Large intestine (tissue), 3 donors: ENCODE measurements around the gene SLC35B2. TPM values are rescaled to one million over a fixed set of nuclear protein-coding genes. Genes with fewer than 3 reads are reported as not detected.
A peak's percentile ranks its signal among the peaks of the same experiment; 100 is the strongest.

ENCODE experiments used
- DNase-seq, 2 donors: peaks; one replicate each; pipeline versions ENCODE4 v3.0.0 to v3.0.0-alpha.2; 2013
- H3K27ac ChIP-seq: one replicate; pipeline ENCODE4 v1.5.1; 2013; ENCODE audit warnings: low read length
- H3K27me3 ChIP-seq: 2 replicates; pipeline ENCODE4 v1.6.1; 2013; ENCODE audit warnings: low read length; ENCODE audit not compliant: control insufficient read depth, insufficient read depth
- H3K36me3 ChIP-seq: 2 replicates; pipeline ENCODE4 v1.6.1; 2013; ENCODE audit warnings: low read length; ENCODE audit not compliant: control insufficient read depth, insufficient read depth
- H3K4me1 ChIP-seq: one replicate; pipeline ENCODE4 v1.6.1; 2013; ENCODE audit warnings: low read length; ENCODE audit not compliant: control insufficient read depth, insufficient read depth
- H3K4me3 ChIP-seq: one replicate; pipeline ENCODE4 v1.5.1; 2013; ENCODE audit warnings: low read length
- H3K9me3 ChIP-seq: one replicate; pipeline ENCODE4 v1.6.1; 2013; ENCODE audit warnings: mild to moderate bottlenecking, low read depth, low read length, moderate library complexity; ENCODE audit not compliant: control insufficient read depth
- WGBS: methylation state at CpG from one replicate; pipeline ENCODE4 v1.1.5; 2013; ENCODE audit warnings: low lambda C conversion rate; ENCODE audit not compliant: insufficient coverage; 5-methylcytosine and 5-hydroxymethylcytosine counted together
- polyA plus RNA-seq: library from polyadenylated mRNA; unstranded; fragments of 120-200 nt; gene quantifications from one replicate; pipeline ENCODE4 v1.2.1, GENCODE V29; 2013

The SLC35B2 gene
- polyA plus RNA-seq, 1 donor: 43.5 TPM

DNA sequence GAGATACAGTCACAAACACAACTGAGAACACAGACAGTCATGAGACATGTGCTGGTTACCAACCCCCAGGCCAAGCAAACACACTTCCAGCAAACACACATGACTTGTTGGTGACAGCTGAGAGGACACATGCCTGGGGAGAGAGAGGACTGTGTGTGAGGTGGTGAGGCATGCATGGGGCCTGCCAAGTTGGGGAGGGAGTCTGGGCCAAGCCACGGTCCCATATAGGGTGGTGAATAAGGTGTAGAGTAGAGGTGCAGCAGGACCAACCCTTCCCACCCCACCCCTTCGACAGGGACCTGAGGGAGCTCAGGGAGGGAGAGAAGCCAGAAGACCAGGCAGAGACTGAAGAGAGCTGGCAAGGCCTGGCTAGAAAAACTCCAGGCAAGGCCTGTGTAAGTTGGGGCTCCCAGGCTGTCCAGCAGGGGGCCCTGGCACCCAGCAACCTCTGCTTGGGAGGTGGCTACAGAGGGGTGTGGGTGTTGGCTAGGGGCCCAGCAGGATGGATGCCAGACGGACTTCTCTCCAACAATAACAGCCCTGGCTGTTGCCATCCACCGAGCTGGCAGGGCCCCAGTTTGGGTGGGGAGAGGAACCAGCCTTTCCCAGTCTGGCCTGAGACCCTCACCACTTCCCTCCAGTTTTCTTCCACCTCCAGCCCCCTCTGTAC, 35.9 kb downstream of the SLC35B2 start:
- no CpG with 5 or more reads among the region's 4 CpGs for WGBS
- DNase-seq: peak; percentile 78 to 83
- Histone ChIP-seq H3K36me3 (no peaks in the 10 kb centered on the region), H3K27me3 (peaks cover 2% of the 10 kb centered on the region), H3K9me3 (peaks cover 2% of the 10 kb centered on the region), H3K4me3 (no peak overlapping the region), H3K4me1 (peaks cover 65% of the 10 kb centered on the region), H3K27ac (peak overlapping the region; percentile 42)

DNA sequence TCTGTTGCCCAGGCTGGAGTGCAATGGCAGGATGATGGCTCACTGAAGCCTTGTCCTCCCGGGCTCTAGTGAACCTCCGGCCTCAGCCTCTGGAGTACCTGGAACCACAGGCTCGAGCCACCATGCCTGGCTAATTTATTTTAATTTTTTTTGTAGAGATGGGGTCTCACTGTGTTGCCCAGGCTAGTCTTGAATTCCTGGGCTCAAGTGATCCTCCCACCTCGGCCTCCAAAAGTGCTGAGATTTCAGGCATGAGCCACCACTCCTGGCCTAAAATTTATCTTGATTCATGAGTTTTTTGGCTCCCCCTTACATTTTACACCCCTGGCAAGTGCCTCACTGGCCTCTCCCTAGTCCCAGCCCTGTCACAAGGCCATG, 36.4 kb downstream of the SLC35B2 start:
- DNase-seq: no peak

DNA sequence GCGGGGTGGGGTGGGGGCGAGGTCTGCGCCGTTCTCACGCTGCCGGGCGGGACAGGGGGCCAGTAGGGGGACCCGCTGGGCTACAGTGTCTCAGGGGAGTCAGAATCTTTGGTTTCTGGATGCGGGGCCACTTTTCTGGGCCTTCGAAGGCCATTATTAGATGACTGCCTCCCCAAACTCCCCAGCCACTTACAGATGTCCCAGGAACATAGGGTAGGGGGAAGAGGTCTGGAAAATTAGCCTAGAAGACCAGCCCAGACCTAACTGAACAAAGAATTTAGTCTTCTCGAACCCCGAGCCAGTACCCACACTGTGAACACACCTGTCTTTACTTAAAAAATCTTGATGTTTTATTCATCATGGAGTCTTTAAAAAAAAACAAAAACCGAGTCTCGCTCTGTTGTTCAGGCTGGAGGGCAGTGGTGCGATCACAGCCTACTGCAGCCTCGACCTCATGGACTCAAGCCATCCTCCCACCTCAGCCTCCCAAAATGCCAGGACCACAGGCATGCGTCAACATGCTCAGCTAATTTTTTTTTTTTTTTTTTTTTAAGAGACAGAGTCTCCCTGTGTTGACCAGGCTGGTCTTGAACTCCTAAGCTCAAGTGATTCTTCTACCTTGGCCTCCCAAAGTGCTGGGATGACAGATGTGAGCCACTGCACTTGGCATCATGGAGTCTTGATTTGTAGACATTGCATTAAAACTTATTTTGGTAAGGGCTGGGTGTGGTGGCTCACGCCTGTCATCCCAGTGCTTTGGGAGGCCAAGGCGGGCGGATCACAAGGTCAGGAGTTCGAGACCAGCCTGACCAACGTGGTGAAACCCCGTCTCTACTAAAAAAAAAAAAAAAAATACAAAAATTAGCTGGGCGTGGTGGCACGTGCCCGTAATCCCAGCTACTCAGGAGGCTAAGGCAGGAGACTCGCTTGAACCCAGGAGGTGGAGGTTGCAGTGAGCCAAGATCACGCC, 37.2 kb downstream of the SLC35B2 start:
- Histone ChIP-seq H3K27ac (peak overlapping the region; percentile 23), H3K36me3 (no peaks in the 10 kb centered on the region), H3K9me3 (peaks cover 2% of the 10 kb centered on the region), H3K27me3 (peaks cover 2% of the 10 kb centered on the region), H3K4me1 (peaks cover 54% of the 10 kb centered on the region), H3K4me3 (peak overlapping the region; percentile 55)
- no peak for DNase-seq
- no CpG with 5 or more reads among the region's 28 CpGs for WGBS

More for the DNA sequence above, 36.4 kb downstream of the SLC35B2 start:
- no CpG with 5 or more reads among the region's 4 CpGs for WGBS
- Histone ChIP-seq H3K4me3 (no peak overlapping the region), H3K27ac (peak overlapping the region; percentile 19), H3K27me3 (peaks cover 2% of the 10 kb centered on the region), H3K9me3 (peaks cover 2% of the 10 kb centered on the region), H3K4me1 (peaks cover 61% of the 10 kb centered on the region), H3K36me3 (no peaks in the 10 kb centered on the region)

DNA sequence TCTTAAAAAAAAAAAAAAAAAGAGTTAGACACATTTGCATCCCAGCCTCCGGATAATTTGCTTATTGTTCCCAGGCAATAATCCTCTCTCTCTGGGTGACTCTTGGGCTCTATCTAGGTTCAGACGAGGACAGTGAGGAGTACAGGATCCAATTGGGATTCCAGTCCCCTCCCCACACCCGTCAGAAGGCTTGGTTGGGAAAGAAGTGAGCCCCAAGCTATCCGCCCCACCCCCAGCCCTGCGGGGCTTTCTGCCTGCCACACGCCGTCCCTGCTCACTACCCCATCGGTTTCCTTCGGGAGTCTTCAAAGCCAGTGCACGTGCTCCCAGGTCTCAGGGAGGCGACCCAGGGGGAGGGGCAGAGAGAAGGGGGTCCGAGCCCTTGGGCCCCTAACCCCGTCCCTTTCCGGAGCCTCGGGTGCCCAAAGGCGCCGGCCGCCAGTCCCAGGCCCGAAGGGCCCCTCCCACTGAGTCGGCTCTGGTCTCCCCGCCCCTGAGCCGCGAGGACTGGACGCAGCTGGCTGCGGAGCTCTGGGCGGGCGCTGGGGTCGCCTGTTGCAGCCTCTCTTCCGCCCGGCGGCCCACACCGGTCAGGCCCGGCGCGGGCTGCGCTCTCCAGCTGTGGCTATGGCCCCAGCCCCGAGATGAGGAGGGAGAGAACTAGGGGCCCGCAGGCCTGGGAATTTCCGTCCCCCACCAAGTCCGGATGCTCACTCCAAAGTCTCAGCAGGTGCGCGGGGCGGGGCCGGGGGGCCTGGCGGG, 38.1 kb downstream of the SLC35B2 start:
- H3K4me1 ChIP-seq: peaks cover 47% of the 10 kb centered on the region
- peak overlapping the region; percentile 70 for H3K27ac ChIP-seq
- WGBS: no CpG with 5 or more reads among the region's 45 CpGs
- H3K9me3 ChIP-seq: peaks cover 2% of the 10 kb centered on the region
- H3K36me3 ChIP-seq: no peaks in the 10 kb centered on the region
- DNase-seq: peak; percentile 79 to 88
- H3K27me3 ChIP-seq: peaks cover 2% of the 10 kb centered on the region
- peak overlapping the region; percentile 55 for H3K4me3 ChIP-seq

DNA sequence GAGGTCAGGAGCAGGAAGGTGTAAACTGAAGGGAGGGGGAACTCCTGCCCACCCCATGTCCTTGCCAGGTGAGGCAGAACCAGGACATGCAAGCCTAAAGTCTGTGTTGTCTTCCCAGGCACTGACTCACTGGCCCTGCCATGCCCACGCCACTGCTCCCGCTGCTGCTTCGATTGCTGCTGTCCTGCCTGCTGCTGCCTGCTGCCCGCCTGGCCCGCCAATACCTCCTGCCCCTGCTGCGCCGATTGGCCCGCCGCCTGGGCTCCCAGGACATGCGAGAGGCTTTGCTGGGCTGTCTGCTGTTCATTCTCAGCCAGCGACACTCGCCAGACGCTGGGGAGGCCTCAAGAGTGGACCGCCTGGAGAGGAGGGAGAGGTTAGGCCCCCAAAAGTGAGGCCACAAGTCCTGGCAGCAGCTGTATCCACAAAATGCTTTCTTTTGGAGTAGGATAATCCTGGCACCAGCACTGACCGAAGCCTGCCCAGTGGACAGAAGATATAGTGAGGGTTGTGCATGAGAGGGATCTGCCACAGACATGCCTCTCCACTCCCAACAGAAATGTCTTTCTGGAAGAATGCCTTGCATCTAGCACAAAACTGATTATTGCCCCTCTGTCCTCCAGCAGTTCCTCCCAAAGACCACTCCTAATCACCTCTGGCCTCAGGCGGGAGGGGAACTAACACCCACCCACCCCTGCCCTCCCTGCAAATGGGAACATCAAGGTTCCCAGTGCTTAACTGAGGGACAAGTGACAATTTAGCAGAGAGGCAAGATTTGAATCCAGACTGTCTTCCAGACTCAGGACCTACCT, 39.8 kb downstream of the SLC35B2 start:
- no peak overlapping the region for H3K4me3 ChIP-seq
- H3K9me3 ChIP-seq: peaks cover 2% of the 10 kb centered on the region
- no peaks in the 10 kb centered on the region for H3K36me3 ChIP-seq
- WGBS: no CpG with 5 or more reads among the region's 16 CpGs
- no peaks in the 10 kb centered on the region for H3K27me3 ChIP-seq
- no peak overlapping the region for H3K27ac ChIP-seq
- peaks cover 34% of the 10 kb centered on the region for H3K4me1 ChIP-seq
- no peak for DNase-seq

DNA sequence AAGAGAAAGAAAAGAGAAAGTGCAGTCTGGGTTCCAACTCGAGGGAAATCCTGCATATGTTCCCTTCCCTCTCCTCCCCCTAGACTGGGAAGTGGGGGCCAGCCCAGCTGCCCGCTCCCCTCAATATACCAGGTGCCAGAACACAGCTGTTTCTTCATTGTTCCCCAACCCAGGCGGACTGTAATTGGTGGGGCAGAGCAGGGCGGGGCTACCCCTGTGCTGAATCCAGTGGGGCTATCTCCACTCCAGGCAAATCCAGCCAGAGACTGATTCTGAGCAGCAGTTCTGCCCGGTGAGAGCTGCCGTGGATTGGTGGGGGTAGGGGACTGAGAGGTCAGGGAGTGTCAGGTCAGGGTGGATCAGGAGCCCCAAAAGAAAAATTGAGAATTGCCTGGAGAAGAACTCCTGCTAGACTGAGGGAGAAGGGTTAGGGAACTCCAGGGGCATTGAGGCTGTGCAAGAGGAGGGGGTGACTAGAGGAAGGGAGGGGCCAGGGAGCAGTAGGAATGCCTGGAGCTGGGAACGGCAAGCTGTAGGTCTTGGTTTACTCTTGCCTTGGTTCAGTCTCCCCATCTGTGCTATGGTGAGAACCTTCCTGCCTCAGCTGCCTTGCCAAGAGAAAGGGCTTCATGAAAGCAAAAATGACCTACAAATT, 40.5 kb downstream of the SLC35B2 start, which contains the start of gene MYMX:
MYMX (plus strand) TSS at position 250 of the 655 bp plus-strand sequence. CDS start 546 bp downstream, outside the sequence.
- Histone ChIP-seq H3K27ac (no peak within 1 kb of the TSS), H3K4me1 (peaks cover 32% of the 10 kb centered on the region), H3K27me3 (no peaks in the 10 kb centered on the region), H3K4me3 (no peak within 1 kb of the TSS), H3K36me3 (no peaks in the 10 kb centered on the region), H3K9me3 (peaks cover 2% of the 10 kb centered on the region)
- no CpG with 5 or more reads among the region's 7 CpGs for WGBS
- peak in 1 of 2 donors; percentile 47 for DNase-seq

DNA sequence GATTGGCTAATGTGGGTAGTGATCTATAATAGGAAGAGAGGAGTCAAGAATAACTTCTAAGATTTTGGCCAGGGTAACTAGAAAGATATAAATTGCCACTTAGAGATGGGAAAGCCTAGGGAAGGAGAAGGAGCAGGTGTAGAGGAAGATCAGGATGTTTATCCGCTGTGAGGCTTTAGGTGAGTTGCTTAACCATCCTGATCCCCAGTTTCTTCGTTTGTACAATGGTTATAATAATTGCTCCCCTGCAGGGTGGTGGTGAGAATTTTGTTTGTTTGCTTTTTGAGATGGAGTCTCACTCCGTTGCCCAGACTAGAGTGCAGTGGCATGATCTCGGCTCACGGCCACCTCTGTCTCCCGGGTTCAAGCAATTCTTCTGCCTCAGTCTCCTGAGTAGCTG, 43.0 kb downstream of the SLC35B2 start:
- H3K36me3 ChIP-seq: no peaks in the 10 kb centered on the region
- H3K27me3 ChIP-seq: no peaks in the 10 kb centered on the region
- WGBS: no CpG with 5 or more reads among the region's 6 CpGs
- DNase-seq: no peak
- H3K4me1 ChIP-seq: peaks cover 21% of the 10 kb centered on the region
- no peak overlapping the region for H3K4me3 ChIP-seq
- no peak overlapping the region for H3K27ac ChIP-seq
- peaks cover 2% of the 10 kb centered on the region for H3K9me3 ChIP-seq

DNA sequence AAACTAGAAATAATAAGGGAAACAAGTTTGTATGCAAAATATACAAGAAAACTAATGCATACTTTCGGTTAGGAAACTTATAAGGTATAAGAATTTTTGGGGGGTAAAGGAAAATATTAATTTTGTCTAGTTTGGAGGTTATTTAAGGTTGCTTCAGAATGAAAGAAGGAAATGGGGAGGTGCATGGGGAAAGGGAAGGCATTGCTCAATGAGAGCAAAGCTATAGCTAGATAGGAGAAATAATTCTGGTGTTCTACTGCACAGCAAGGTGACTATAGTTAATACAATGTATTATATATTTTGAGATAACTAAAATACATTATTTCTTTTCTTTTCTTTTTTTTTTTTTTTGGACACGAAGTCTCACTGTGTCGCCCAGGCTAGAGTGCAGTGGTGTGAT, 46.0 kb downstream of the SLC35B2 start:
- 83% methylated on average over 1 of the region's 3 CpGs for WGBS
- no peaks in the 10 kb centered on the region for H3K4me1 ChIP-seq
- no peak for DNase-seq

DNA sequence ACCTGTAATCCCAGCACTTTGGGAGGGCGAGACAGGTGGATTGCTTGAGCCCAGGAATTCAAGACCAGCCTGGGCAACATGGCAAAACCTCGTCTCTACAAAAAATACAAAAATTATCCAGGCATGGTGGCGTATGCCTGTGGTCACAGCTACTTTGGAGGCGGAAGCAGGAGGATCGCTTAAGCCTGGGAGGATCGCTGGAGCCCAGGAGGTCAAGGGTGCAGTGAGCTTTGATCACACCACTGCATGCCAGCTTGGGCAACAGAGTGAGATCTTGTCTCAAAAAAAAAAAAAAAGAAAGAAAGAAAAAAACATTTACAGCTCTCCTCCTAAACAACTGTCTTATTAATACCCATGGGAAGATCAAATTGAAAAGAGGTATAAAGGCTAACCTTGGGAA, 49.4 kb downstream of the SLC35B2 start:
- Histone ChIP-seq H3K27ac (no peak overlapping the region), H3K27me3 (no peaks in the 10 kb centered on the region), H3K36me3 (no peaks in the 10 kb centered on the region), H3K4me1 (peaks cover 6% of the 10 kb centered on the region), H3K4me3 (no peak overlapping the region), H3K9me3 (no peaks in the 10 kb centered on the region)
- no CpG with 5 or more reads among the region's 6 CpGs for WGBS
- DNase-seq: no peak

More for the DNA sequence above, 46.0 kb downstream of the SLC35B2 start:
- no peak overlapping the region for H3K27ac ChIP-seq
- H3K36me3 ChIP-seq: no peaks in the 10 kb centered on the region
- H3K4me3 ChIP-seq: no peak overlapping the region
- H3K27me3 ChIP-seq: no peaks in the 10 kb centered on the region
- H3K9me3 ChIP-seq: no peaks in the 10 kb centered on the region
